ENCODE measurements around the gene ENKD1. TPM values are rescaled to one million over a fixed set of nuclear protein-coding genes. Genes with fewer than 3 reads are reported as not detected.

Gene ENKD1
- total and polyA plus RNA-seq, 5 donors from 2014 or later, result 0.65 to 2.9 (median 1.9) TPM

DNA sequence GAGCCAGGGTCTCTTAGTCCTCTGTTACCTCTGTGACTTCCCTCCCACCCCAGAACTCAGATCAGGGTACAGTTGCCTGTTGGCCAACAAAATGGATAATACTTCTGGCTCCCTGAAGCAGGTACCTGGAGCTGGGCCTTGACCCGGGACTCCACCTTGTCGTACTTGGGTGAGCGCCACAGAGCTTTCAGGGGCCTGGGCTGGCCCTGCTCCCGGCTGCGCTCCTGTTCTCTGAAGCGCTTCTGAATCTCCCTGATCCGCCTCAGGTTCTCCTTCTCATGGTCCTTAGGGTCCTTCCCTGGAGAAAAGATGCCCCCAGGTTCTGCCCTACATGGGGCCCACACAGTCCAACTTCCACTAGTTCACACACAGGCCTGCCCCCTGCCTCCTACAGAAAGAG lies 1.7 kb downstream of the ENKD1 start:
- DNase-seq (no peak), ATAC-seq (ENCODE audit: low read depth in 2 of 2) (no peak)
- Histone ChIP-seq H3K27me3 (ENCODE audit: control insufficient read depth, insufficient read depth, low read length) (no peaks in the 10 kb centered on the region), H3K4me1 (ENCODE audit: control insufficient read depth, insufficient read depth, low read length, poor library complexity, severe bottlenecking) (peaks cover 39% of the 10 kb centered on the region), H3K4me3 (ENCODE audit: low read depth, low read length) (no peak overlapping the region), H3K27ac (ENCODE audit: insufficient read depth, low read length, poor library complexity, severe bottlenecking) (no peak overlapping the region), H3K9me3 (ENCODE audit: control insufficient read depth in 2 of 2, low read length in 2 of 2) (no peaks in the 10 kb centered on the region), H3K36me3 (ENCODE audit: control insufficient read depth, insufficient read depth, low read length) (no peaks in the 10 kb centered on the region)
- no peak overlapping the region for H3K27ac Mint-ChIP-seq
- H3K36me3 Mint-ChIP-seq, result no peaks in the 10 kb centered on the region
- peaks cover 4% of the 10 kb centered on the region for H3K27me3 Mint-ChIP-seq
- H3K4me1 Mint-ChIP-seq, result peaks cover 0 to 52% (median 21%) of the 10 kb centered on the region in 4 donors
- peak overlapping the region; percentile 33 to 83 (median 62) for H3K4me3 Mint-ChIP-seq
- no peaks in the 10 kb centered on the region for H3K9me3 Mint-ChIP-seq

DNA sequence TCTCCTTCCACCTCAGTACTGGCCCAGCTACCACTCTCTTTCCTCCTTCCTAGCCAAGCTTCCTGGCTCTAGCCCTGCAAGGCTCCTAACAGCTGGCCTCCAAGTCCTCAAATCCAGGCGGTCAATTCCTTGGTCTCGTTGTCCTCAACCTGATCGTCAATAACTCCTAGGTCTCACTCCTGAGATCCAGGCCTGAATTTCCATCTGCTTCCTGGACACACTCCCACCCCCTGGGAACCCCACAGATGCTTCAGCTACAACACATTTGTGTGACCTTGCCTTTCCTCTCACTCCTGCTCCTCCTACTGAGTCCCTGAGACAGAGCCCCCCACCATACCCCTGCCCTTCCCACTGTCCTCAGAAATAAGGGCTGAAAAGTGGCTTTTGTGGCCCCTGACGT lies 2.3 kb downstream of the ENKD1 start:
- Histone ChIP-seq H3K36me3 (ENCODE audit: control insufficient read depth, insufficient read depth, low read length) (no peaks in the 10 kb centered on the region), H3K9me3 (ENCODE audit: control insufficient read depth in 2 of 2, low read length in 2 of 2) (no peaks in the 10 kb centered on the region), H3K27ac (ENCODE audit: insufficient read depth, low read length, poor library complexity, severe bottlenecking) (no peak overlapping the region), H3K4me3 (ENCODE audit: low read depth, low read length) (no peak overlapping the region), H3K4me1 (ENCODE audit: control insufficient read depth, insufficient read depth, low read length, poor library complexity, severe bottlenecking) (peaks cover 43% of the 10 kb centered on the region), H3K27me3 (ENCODE audit: control insufficient read depth, insufficient read depth, low read length) (no peaks in the 10 kb centered on the region)
- Mint-ChIP-seq H3K4me3 (peak overlapping the region in 3 of 4 donors; percentile 47 to 83 (median 75)), H3K9me3 (no peaks in the 10 kb centered on the region), H3K27me3 (peaks cover 4% of the 10 kb centered on the region), H3K4me1 (peaks cover 0 to 51% (median 21%) of the 10 kb centered on the region in 4 donors), H3K27ac (peak overlapping the region in 2 of 3 donors; percentile 49 to 94), H3K36me3 (no peaks in the 10 kb centered on the region)
- ATAC-seq (ENCODE audit: low read depth in 2 of 2) (no peak), DNase-seq (no peak)

DNA sequence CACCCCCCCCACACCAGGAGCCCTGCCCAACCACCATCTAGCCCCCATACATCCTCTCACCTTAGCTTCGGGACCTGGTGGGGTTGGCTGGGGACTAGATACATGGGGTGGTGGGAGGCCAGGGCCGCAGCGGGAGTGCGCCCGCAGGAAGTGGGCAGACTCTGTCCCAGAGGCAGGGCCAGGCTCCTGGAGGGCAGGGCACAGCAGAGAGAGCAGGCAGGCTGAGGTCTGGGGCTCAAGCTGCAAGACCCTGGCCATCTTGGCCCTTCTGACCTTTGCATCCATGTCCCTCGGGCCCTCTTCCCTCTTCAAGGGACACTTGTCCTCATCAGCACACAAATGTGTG lies 2.7 kb downstream of the ENKD1 start:
- Mint-ChIP-seq H3K27me3 (peaks cover 4% of the 10 kb centered on the region), H3K36me3 (no peaks in the 10 kb centered on the region), H3K27ac (peak overlapping the region in 2 of 3 donors; percentile 49 to 94), H3K4me1 (peaks cover 0 to 53% (median 24%) of the 10 kb centered on the region in 4 donors), H3K4me3 (peak overlapping the region in 3 of 4 donors; percentile 47 to 75 (median 68)), H3K9me3 (no peaks in the 10 kb centered on the region)
- ATAC-seq (ENCODE audit: low read depth in 2 of 2) (no peak), DNase-seq (no peak)
- Histone ChIP-seq H3K4me1 (ENCODE audit: control insufficient read depth, insufficient read depth, low read length, poor library complexity, severe bottlenecking) (peaks cover 47% of the 10 kb centered on the region), H3K4me3 (ENCODE audit: low read depth, low read length) (no peak overlapping the region), H3K9me3 (ENCODE audit: control insufficient read depth in 2 of 2, low read length in 2 of 2) (no peaks in the 10 kb centered on the region), H3K27ac (ENCODE audit: insufficient read depth, low read length, poor library complexity, severe bottlenecking) (no peak overlapping the region), H3K36me3 (ENCODE audit: control insufficient read depth, insufficient read depth, low read length) (no peaks in the 10 kb centered on the region), H3K27me3 (ENCODE audit: control insufficient read depth, insufficient read depth, low read length) (no peaks in the 10 kb centered on the region)

DNA sequence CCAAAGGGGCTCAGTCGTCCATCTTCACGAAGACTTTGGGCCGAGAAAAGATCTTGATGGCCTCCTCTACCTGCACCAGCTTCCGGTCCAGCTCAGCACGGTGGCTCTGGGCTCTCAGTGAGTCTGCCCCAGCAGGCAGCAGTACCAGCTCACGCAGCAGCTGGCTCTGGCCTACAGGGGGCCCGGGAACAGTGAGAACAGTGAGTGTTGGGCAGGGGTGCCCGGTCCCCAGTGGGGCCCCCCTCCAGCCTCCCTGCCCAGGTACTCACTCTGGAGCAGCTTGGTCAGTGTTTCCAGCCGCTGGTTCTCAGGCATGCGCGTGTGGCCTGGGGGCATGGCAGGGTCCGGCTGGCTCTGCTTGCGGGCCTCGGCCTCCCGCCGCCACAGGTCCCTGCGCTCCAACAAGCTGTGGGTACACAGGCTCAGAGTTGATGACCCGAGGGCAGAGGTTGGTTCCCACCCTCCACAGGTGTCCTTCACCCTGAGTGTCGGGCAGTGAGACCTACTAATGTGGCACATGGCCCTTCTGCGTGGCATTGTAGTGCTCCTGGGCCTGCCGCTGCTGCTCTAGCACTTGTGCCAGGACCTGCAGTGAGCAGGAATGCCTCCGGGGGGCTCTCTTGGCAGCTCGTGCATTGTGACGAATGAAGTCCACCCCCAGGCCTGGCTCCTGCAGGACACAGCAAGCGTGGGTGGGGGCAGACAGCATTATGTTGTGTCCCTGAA lies 3.2 kb downstream of the ENKD1 start:
- Mint-ChIP-seq H3K27ac (no peak overlapping the region), H3K27me3 (peaks cover 4% of the 10 kb centered on the region), H3K36me3 (no peaks in the 10 kb centered on the region), H3K4me1 (peaks cover 0 to 54% (median 26%) of the 10 kb centered on the region in 4 donors), H3K9me3 (no peaks in the 10 kb centered on the region), H3K4me3 (peak overlapping the region in 2 of 4 donors; percentile 28 to 72)
- Histone ChIP-seq H3K36me3 (ENCODE audit: control insufficient read depth, insufficient read depth, low read length) (no peaks in the 10 kb centered on the region), H3K27ac (ENCODE audit: insufficient read depth, low read length, poor library complexity, severe bottlenecking) (no peak overlapping the region), H3K4me3 (ENCODE audit: low read depth, low read length) (no peak overlapping the region), H3K9me3 (ENCODE audit: control insufficient read depth in 2 of 2, low read length in 2 of 2) (no peaks in the 10 kb centered on the region), H3K27me3 (ENCODE audit: control insufficient read depth, insufficient read depth, low read length) (no peaks in the 10 kb centered on the region), H3K4me1 (ENCODE audit: control insufficient read depth, insufficient read depth, low read length, poor library complexity, severe bottlenecking) (peaks cover 52% of the 10 kb centered on the region)
- ATAC-seq (ENCODE audit: low read depth in 2 of 2) (no peak), DNase-seq (peak in 1 of 3 donors; percentile 34)

DNA sequence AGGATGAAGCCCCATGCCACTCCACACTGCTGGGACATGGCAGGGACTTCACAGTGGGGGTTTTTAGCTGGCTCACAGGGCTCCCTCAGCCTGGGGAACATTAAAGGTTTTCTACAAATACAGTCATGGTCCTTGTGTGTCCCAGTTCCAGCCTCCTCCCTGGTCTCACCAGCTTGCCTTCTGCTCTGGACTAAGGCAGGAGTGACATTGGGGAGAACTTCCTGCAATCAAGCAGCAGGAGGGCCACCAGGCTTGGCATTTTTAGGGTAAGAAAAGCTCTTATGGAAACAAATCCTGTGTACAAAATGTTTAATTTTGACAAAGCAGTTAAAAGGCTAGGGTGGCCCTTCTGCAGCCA lies 3.9 kb downstream of the ENKD1 start:
- Histone ChIP-seq H3K9me3 (ENCODE audit: control insufficient read depth in 2 of 2, low read length in 2 of 2) (no peaks in the 10 kb centered on the region), H3K36me3 (ENCODE audit: control insufficient read depth, insufficient read depth, low read length) (no peaks in the 10 kb centered on the region), H3K27ac (ENCODE audit: insufficient read depth, low read length, poor library complexity, severe bottlenecking) (no peak overlapping the region), H3K4me1 (ENCODE audit: control insufficient read depth, insufficient read depth, low read length, poor library complexity, severe bottlenecking) (peaks cover 50% of the 10 kb centered on the region), H3K27me3 (ENCODE audit: control insufficient read depth, insufficient read depth, low read length) (no peaks in the 10 kb centered on the region), H3K4me3 (ENCODE audit: low read depth, low read length) (no peak overlapping the region)
- DNase-seq (no peak), ATAC-seq (ENCODE audit: low read depth in 2 of 2) (no peak)
- no peaks in the 10 kb centered on the region for H3K36me3 Mint-ChIP-seq
- H3K4me1 Mint-ChIP-seq, result peaks cover 0 to 54% (median 22%) of the 10 kb centered on the region in 4 donors
- peaks cover 4% of the 10 kb centered on the region for H3K27me3 Mint-ChIP-seq
- H3K9me3 Mint-ChIP-seq, result no peaks in the 10 kb centered on the region
- no peak overlapping the region for H3K27ac Mint-ChIP-seq
- H3K4me3 Mint-ChIP-seq, result peak overlapping the region in 2 of 4 donors; percentile 40 to 72

DNA sequence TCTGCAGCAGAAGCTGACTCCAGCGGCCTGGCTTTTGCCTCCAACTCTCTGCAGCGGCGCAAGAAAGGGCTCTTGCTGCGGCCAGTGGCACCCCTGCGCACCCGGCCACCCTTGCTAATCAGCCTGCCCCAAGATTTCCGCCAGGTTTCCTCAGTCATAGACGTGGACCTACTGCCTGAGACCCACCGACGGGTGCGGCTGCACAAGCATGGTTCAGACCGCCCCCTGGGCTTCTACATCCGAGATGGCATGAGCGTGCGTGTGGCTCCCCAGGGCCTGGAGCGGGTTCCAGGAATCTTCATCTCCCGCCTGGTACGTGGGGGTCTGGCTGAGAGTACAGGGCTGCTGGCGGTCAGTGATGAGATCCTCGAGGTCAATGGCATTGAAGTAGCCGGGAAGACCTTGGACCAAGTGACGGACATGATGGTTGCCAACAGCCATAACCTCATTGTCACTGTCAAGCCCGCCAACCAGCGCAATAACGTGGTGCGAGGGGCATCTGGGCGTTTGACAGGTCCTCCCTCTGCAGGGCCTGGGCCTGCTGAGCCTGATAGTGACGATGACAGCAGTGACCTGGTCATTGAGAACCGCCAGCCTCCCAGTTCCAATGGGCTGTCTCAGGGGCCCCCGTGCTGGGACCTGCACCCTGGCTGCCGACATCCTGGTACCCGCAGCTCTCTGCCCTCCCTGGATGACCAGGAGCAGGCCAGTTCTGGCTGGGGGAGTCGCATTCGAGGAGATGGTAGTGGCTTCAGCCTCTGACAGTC lies 4.5 kb downstream of the ENKD1 start:
- Histone ChIP-seq H3K36me3 (ENCODE audit: control insufficient read depth, insufficient read depth, low read length) (no peaks in the 10 kb centered on the region), H3K27me3 (ENCODE audit: control insufficient read depth, insufficient read depth, low read length) (no peaks in the 10 kb centered on the region), H3K4me3 (ENCODE audit: low read depth, low read length) (no peak overlapping the region), H3K4me1 (ENCODE audit: control insufficient read depth, insufficient read depth, low read length, poor library complexity, severe bottlenecking) (peaks cover 44% of the 10 kb centered on the region), H3K27ac (ENCODE audit: insufficient read depth, low read length, poor library complexity, severe bottlenecking) (no peak overlapping the region), H3K9me3 (ENCODE audit: control insufficient read depth in 2 of 2, low read length in 2 of 2) (no peaks in the 10 kb centered on the region)
- no peak for DNase-seq
- no peak for ATAC-seq (ENCODE audit: low read depth in 2 of 2)
- no peaks in the 10 kb centered on the region for H3K36me3 Mint-ChIP-seq
- peak overlapping the region; percentile 40 to 100 (median 91) for H3K4me3 Mint-ChIP-seq
- H3K4me1 Mint-ChIP-seq, result peaks cover 0 to 49% (median 21%) of the 10 kb centered on the region in 4 donors
- peaks cover 4% of the 10 kb centered on the region for H3K27me3 Mint-ChIP-seq
- peak overlapping the region in 1 of 3 donors; percentile 98 for H3K27ac Mint-ChIP-seq
- no peaks in the 10 kb centered on the region for H3K9me3 Mint-ChIP-seq

DNA sequence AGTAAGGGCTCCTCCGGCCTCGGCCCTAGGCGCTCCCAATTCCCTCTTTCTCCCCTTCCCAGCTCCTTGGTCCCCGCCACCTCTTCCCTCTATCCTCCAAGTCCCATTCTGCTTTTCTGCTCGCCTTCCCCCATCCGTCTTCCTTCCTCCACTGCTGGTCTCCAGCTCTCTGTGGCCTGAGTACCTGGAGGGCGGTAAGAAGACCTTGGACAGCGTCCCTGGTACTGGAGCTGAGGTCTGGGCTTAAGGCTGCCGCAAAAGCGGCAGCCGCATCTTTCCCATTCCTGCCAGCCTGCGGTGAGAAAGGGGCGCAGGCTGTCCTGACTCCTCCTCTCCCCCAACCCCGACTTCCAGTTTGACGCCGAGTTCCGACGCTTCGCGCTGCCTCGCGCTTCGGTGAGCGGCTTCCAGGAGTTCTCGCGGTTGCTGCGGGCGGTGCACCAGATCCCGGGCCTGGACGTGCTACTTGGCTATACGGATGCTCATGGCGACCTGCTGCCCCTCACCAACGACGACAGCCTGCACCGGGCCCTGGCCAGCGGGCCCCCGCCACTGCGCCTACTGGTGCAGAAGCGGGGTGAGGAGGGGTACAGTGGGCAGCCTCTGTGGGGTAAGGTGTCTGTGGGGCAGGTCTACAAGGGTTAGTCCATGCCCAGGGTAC lies 5.3 kb downstream of the ENKD1 start:
- Histone ChIP-seq H3K9me3 (ENCODE audit: control insufficient read depth in 2 of 2, low read length in 2 of 2) (no peaks in the 10 kb centered on the region), H3K36me3 (ENCODE audit: control insufficient read depth, insufficient read depth, low read length) (peaks cover 5% of the 10 kb centered on the region), H3K27me3 (ENCODE audit: control insufficient read depth, insufficient read depth, low read length) (no peaks in the 10 kb centered on the region), H3K4me1 (ENCODE audit: control insufficient read depth, insufficient read depth, low read length, poor library complexity, severe bottlenecking) (peaks cover 38% of the 10 kb centered on the region), H3K27ac (ENCODE audit: insufficient read depth, low read length, poor library complexity, severe bottlenecking) (peak overlapping the region; percentile 98), H3K4me3 (ENCODE audit: low read depth, low read length) (peak overlapping the region; percentile 68)
- peaks cover 0 to 45% (median 18%) of the 10 kb centered on the region in 4 donors for H3K4me1 Mint-ChIP-seq
- H3K27me3 Mint-ChIP-seq, result peaks cover 4% of the 10 kb centered on the region
- H3K27ac Mint-ChIP-seq, result peak overlapping the region; percentile 90 to 98 (median 93)
- ATAC-seq (ENCODE audit: low read depth in 2 of 2) (no peak), DNase-seq (peak in 1 of 3 donors; percentile 40)
- no peaks in the 10 kb centered on the region for H3K9me3 Mint-ChIP-seq
- H3K36me3 Mint-ChIP-seq, result no peaks in the 10 kb centered on the region
- H3K4me3 Mint-ChIP-seq, result peak overlapping the region; percentile 89 to 100 (median 94)

Data from CD4-positive, CD25-positive, alpha-beta regulatory T cell (primary cell).